Fibroblast of villous mesenchyme (primary cell): ENCODE data around the gene PAPLN. TPM values are rescaled to one million over a fixed set of nuclear protein-coding genes. Genes with fewer than 3 reads are reported as not detected.

Source experiments
- DNase-seq: peaks from one replicate; pipeline ENCODE4 v3.0.0-alpha.2; 2010; ENCODE audit warnings: low read depth
- H3K4me3 ChIP-seq: 2 replicates; pipeline ENCODE4 v1.5.1; 2011; ENCODE audit warnings: low read depth, mild to moderate bottlenecking, low read length
- CTCF ChIP-seq: IDR thresholded peaks from 2 replicates; pipeline ENCODE4 v1.5.1; 2012; ENCODE audit warnings: low read depth, mild to moderate bottlenecking, low read length; ENCODE audit not compliant: insufficient read depth
- total RNA-seq: library from RNA; depleted of rRNA; stranded (reverse); fragments of >200 nt; gene quantifications from 2 replicates; pipeline ENCODE4 v1.2.3, GENCODE V29; 2012

The PAPLN gene
- total RNA-seq, 1 donor, result 4.3 TPM

GRCh38 chr14:73238941-73239340, 1.6 kb downstream of the PAPLN start:
- no peak overlapping the region for H3K4me3 ChIP-seq

GRCh38 chr14:73239393-73240241, 2.3 kb downstream of the PAPLN start:
- TF ChIP-seq CTCF, result no peak
- DNase-seq, result peak; percentile 63
- H3K4me3 ChIP-seq, result peak overlapping the region; percentile 30

More at GRCh38 chr14:73238941-73239340, 1.6 kb downstream of the PAPLN start:
- TF ChIP-seq CTCF, result no peak
- DNase-seq, result no peak

GRCh38 chr14:73240816-73241480, 3.6 kb downstream of the PAPLN start:
- no peak for TF ChIP-seq CTCF
- no peak overlapping the region for H3K4me3 ChIP-seq
- DNase-seq, result no peak

- no peak overlapping the region for H3K4me3 ChIP-seq
- TF ChIP-seq CTCF, result no peak
- no peak for DNase-seq
These were observed 4.3 kb downstream of the PAPLN start for GRCh38 chr14:73241481-73242165.

DNA sequence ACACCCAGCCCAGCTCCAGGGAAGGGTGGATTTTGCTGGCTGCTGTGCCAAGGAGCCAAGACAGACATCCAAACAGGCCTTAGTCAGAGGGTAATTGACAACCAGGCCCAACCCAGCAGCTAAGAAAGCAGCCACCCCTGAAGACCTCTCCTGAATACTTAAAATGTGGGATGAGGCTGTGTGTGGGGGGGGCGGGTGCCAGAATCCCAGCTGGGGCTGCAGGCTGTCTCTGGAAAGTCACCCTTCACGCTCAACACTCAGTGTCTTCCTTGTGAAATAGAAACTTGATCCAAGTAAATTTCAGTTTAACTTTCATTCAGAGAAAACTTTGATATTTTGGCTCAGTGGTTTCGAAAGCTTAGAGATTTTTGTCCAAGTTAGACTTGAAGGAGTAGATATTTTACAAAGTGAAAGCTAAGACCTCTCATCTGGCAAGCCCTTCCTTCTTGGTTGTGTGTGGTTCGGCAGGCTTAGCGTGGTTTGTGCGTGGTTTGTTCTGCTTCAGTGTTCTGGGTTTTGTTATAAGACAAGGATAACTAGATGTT, 5.1 kb downstream of the PAPLN start:
- peak; percentile 69 for DNase-seq
- H3K4me3 ChIP-seq, result peak overlapping the region; percentile 9
- TF ChIP-seq CTCF, result no peak

GRCh38 chr14:73243341-73243740, 6.0 kb downstream of the PAPLN start:
- H3K4me3 ChIP-seq, result no peak overlapping the region
- TF ChIP-seq CTCF, result no peak
- no peak for DNase-seq
